Activated effector memory CD4-positive, alpha-beta T cell treated with Interleukin-2 at 50 U/mL for 16 hours (primary cell): ENCODE results near the gene IFI30.

Source experiments
- DNase-seq: peaks from one replicate; pipeline ENCODE4 v3.0.0-alpha.2; 2020

IFI30 gene

GRCh38 chr19:18173572-18174288 lies at the start of gene IFI30:
IFI30 (plus strand) TSS chr19:18173813; CDS start chr19:18173842, 29 bp downstream.
- DNase-seq: peak; percentile 53

- no peak for DNase-seq
Measured at GRCh38 chr19:18123819-18124218, 49.8 kb upstream of the IFI30 start.

- DNase-seq: no peak
Measured at GRCh38 chr19:18126097-18126496, 47.5 kb upstream of the IFI30 start.

- DNase-seq: no peak
Measured at GRCh38 chr19:18128044-18128443, 45.6 kb upstream of the IFI30 start.

- DNase-seq: no peak
Measured at GRCh38 chr19:18128805-18129204, 44.8 kb upstream of the IFI30 start.

- DNase-seq: no peak
Measured at GRCh38 chr19:18130523-18131242, 42.9 kb upstream of the IFI30 start.

GRCh38 chr19:18131841-18132596 lies 41.6 kb upstream of the IFI30 start:
- no peak for DNase-seq

- no peak for DNase-seq
Measured at GRCh38 chr19:18135712-18136584, 37.7 kb upstream of the IFI30 start.

- no peak for DNase-seq
Measured at GRCh38 chr19:18137242-18137641, 36.4 kb upstream of the IFI30 start.

GRCh38 chr19:18137657-18138339 lies 35.8 kb upstream of the IFI30 start:
- DNase-seq: no peak

GRCh38 chr19:18140473-18140872 lies 33.1 kb upstream of the IFI30 start:
- DNase-seq: no peak

GRCh38 chr19:18141031-18141430 lies 32.6 kb upstream of the IFI30 start:
- DNase-seq: no peak

- DNase-seq: no peak
Measured at GRCh38 chr19:18143902-18144301, 29.7 kb upstream of the IFI30 start.

- DNase-seq: no peak
Measured at GRCh38 chr19:18144361-18144760, 29.3 kb upstream of the IFI30 start.

GRCh38 chr19:18144906-18145305 lies 28.7 kb upstream of the IFI30 start:
- no peak for DNase-seq

- no peak for DNase-seq
Measured at GRCh38 chr19:18145391-18145999, 28.1 kb upstream of the IFI30 start.

GRCh38 chr19:18147396-18147795 lies 26.2 kb upstream of the IFI30 start:
- no peak for DNase-seq

GRCh38 chr19:18149596-18149975 lies 24.0 kb upstream of the IFI30 start:
- DNase-seq: no peak

- no peak for DNase-seq
Measured at GRCh38 chr19:18150776-18151624, 22.6 kb upstream of the IFI30 start.

GRCh38 chr19:18152442-18152816 lies 21.2 kb upstream of the IFI30 start:
- peak; percentile 92 for DNase-seq
